Kidney epithelial cell (primary cell): ENCODE measurements around the gene GABRB1. TPM values are rescaled to one million over a fixed set of nuclear protein-coding genes. Genes with fewer than 3 reads are reported as not detected.
"Not testable (repeated sequence)": the region's sequence is repeated elsewhere in the genome, so short reads cannot be mapped to it uniquely, and the experiment has no call there.

Experiments
- DNase-seq: peaks from one replicate; pipeline ENCODE4 v3.0.0-alpha.2; 2010; ENCODE audit warnings: low read depth
- H3K27me3 ChIP-seq: 2 replicates; pipeline ENCODE4 v1.6.0; 2011; ENCODE audit warnings: low read length; ENCODE audit not compliant: control insufficient read depth, insufficient read depth
- H3K36me3 ChIP-seq: 2 replicates; pipeline ENCODE4 v1.5.1; 2011; ENCODE audit warnings: low read length; ENCODE audit not compliant: control insufficient read depth, insufficient read depth
- H3K4me3 ChIP-seq: 2 replicates; pipeline ENCODE4 v1.5.1; 2011; ENCODE audit warnings: low read depth, mild to moderate bottlenecking, control low read depth, low read length
- total RNA-seq: library from RNA; depleted of rRNA; stranded (reverse); fragments of >200 nt; gene quantifications from 2 replicates; pipeline ENCODE4 v1.2.3, GENCODE V29; 2015
- TF ChIP-seq, protein P1 (sequence below): IDR thresholded peaks from 2 replicates; pipeline ENCODE4 v1.5.1; 2011; ENCODE audit warnings: mild to moderate bottlenecking, moderate library complexity, low read length, control low read depth, inconsistent platforms; ENCODE audit not compliant: insufficient read depth, poor library complexity, severe bottlenecking

Gene GABRB1
- total RNA-seq, 1 donor from 2014 or later: not detected

DNA sequence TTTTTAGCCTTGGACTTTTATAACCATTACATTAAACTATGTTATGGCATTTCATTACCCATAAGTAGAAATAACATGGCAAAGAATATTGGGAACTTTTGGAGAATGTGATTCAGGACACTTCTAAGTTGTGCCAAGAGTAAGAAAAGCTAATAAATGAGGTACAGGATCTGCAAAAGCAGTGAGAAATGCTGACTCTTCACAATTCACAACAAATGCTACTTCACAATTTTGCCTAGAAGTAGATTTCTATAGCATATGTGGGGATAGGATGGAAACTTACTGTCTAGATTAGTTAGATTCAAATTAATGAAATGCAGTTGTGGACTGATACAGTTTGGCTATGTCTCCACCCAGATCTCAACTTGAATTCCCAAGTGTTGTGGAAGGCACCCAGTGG lies 258.4 kb downstream of the GABRB1 start:
- TF ChIP-seq, protein P1, sequence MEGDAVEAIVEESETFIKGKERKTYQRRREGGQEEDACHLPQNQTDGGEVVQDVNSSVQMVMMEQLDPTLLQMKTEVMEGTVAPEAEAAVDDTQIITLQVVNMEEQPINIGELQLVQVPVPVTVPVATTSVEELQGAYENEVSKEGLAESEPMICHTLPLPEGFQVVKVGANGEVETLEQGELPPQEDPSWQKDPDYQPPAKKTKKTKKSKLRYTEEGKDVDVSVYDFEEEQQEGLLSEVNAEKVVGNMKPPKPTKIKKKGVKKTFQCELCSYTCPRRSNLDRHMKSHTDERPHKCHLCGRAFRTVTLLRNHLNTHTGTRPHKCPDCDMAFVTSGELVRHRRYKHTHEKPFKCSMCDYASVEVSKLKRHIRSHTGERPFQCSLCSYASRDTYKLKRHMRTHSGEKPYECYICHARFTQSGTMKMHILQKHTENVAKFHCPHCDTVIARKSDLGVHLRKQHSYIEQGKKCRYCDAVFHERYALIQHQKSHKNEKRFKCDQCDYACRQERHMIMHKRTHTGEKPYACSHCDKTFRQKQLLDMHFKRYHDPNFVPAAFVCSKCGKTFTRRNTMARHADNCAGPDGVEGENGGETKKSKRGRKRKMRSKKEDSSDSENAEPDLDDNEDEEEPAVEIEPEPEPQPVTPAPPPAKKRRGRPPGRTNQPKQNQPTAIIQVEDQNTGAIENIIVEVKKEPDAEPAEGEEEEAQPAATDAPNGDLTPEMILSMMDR: no peak
- no peak for DNase-seq
- Histone ChIP-seq H3K4me3 (no peak overlapping the region), H3K36me3 (no peaks in the 10 kb centered on the region), H3K27me3 (no peaks in the 10 kb centered on the region)

DNA sequence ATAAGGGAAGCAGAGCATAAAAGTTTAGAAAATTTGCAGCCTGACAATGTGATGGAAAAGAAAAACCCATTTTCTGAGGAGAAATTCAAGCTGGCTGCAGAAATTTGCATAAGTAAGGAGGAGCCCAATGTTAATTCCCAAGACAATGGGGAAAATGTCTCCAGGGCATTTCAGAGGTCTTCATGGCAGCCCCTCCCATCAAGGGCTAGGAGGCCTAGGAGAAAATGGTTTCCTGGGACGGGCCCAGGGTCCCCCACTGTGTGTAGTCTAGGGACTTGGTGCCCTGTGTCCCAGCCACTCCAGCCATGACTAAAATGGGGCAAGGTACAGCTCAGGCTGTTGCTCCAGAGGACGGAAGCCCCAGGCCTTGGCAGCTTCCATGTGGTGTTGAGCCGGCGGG lies 259.5 kb downstream of the GABRB1 start:
- H3K4me3 ChIP-seq, DNase-seq, H3K36me3 ChIP-seq: not testable (repeated sequence)

DNA sequence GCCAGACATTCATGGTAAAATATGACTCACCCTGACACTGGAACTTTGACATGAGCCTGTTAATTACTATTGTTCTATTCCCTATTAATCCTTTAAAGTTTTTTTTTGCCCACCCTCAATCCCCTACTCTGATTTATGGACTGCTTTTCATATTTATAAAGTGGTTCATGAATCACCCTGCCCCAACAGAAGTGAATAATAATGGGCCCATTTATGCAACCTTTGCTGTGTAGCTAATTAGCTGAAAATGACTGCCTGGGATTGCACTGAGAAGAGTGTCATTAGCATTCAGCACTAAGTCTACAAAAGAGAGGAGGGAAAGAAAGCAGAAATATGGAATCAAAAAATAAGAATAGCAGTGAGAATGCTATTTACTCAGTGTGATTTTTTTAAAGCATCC lies 277.8 kb downstream of the GABRB1 start:
- no peak overlapping the region for H3K4me3 ChIP-seq
- H3K27me3 ChIP-seq: no peaks in the 10 kb centered on the region
- DNase-seq: no peak
- TF ChIP-seq, protein P1: no peak
- no peaks in the 10 kb centered on the region for H3K36me3 ChIP-seq

More for the DNA sequence above, 259.5 kb downstream of the GABRB1 start:
- not testable (repeated sequence) for H3K27me3 ChIP-seq

DNA sequence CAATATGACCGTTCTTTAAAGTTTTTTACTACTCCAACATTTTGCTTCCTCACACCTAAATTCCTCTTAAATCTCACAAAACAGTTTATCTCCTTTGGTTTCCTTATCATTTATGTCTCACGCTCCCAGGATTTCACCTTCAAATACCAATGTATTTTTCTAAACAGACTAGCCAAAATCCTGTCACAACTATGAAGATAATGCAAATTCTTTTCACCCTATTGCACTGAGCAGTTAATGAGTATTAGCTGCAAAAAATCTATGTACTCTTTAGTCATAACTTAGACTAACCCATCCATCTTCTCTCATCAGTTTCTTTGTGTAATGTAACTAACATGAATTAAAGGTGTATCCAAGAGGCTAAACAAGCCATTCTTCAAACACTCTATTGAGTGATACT lies 280.8 kb downstream of the GABRB1 start:
- no peak for DNase-seq
- no peaks in the 10 kb centered on the region for H3K36me3 ChIP-seq
- no peaks in the 10 kb centered on the region for H3K27me3 ChIP-seq
- no peak overlapping the region for H3K4me3 ChIP-seq
- TF ChIP-seq, protein P1: no peak

DNA sequence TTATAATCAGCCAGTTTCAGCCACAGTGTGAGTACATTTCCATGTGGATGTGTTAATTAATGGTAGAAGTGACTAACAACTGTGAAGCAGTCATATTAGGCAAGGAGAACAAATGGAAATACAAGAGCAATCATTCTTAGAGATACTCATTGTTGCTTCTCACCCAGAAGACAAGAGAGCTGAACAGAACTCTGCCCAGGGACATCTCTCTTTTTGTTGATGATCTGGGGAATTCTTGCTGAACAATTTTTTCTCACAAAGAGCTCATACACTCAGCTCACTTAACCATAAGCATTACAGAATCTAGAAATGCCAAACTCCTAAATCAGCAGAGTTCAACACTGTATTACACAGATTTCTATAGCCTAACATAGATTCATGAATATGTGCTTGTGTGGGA lies 282.0 kb downstream of the GABRB1 start:
- Histone ChIP-seq H3K36me3 (no peaks in the 10 kb centered on the region), H3K4me3 (no peak overlapping the region), H3K27me3 (no peaks in the 10 kb centered on the region)
- TF ChIP-seq, protein P1: no peak
- no peak for DNase-seq

DNA sequence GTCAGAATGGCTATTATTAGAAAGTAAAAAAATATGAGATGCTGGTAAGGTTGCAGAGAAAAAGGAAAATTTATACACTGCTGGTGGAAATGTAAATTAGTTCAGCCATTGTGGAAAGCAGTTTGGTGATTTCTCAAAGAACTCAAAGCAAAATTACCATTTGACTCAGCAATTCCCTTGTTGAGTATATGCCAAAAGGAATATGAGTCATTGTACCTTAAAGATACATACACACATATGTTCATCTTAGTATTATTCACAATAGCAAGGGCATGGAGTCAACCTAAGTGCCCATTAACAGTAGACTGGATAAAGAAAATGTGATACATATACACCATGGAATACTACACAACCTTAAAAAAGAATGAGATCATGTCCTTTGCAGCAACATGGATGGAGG lies 284.0 kb downstream of the GABRB1 start:
- Histone ChIP-seq H3K27me3 (no peaks in the 10 kb centered on the region), H3K4me3 (no peak overlapping the region), H3K36me3 (no peaks in the 10 kb centered on the region)
- no peak for DNase-seq
- TF ChIP-seq, protein P1: no peak

DNA sequence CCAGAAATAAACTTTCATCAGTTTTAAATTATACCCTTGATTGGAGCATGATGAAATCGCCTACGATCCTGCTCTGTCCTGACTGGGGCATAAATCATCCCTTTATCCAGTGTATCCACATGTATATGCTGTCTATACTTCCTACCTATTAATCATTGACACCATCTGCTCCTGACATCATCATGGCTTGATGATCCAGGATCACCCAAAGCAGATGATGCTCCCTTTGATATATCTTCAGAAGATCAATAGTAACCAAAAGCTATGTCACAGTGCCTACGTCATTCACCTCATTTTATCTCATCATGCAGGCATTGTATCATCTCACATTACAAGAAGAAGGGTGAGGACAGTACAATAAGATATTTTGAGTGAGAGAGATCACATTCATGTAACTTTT lies 294.7 kb downstream of the GABRB1 start:
- TF ChIP-seq, protein P1: no peak
- H3K4me3 ChIP-seq: no peak overlapping the region
- no peaks in the 10 kb centered on the region for H3K36me3 ChIP-seq
- H3K27me3 ChIP-seq: no peaks in the 10 kb centered on the region
- DNase-seq: no peak
